ENCODE measurements around the gene HSFY1. TPM values are rescaled to one million over a fixed set of nuclear protein-coding genes. Genes with fewer than 3 reads are reported as not detected.
"Not testable (repeated sequence)": the region's sequence is repeated elsewhere in the genome, so short reads cannot be mapped to it uniquely, and the experiment has no call there.

The HSFY1 gene, protein sequence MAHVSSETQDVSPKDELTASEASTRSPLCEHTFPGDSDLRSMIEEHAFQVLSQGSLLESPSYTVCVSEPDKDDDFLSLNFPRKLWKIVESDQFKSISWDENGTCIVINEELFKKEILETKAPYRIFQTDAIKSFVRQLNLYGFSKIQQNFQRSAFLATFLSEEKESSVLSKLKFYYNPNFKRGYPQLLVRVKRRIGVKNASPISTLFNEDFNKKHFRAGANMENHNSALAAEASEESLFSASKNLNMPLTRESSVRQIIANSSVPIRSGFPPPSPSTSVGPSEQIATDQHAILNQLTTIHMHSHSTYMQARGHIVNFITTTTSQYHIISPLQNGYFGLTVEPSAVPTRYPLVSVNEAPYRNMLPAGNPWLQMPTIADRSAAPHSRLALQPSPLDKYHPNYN
- total RNA-seq: not detected in 2 replicates

DNA sequence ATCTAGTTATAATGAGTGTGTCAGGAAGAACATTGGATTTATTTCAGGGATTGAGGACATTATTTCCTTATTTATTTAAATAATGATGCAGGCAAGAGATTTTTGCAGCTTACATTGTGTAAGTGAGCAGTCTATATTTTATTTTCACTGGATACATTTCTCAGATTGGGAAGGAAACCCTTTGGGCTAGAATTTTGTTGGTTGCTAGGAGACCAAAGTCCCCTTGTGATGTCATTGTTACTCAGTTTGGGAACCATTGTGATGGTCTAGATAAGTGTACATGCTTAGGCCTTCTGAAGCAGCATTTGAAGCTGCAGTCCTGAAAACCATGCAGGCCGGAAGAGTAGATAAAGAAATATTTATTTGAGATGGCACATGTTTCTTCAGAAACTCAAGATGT is at the start of gene HSFY1:
Gene HSFY1 (plus strand): TSS at position 301 of the 400 bp plus-strand sequence. CDS start 68 bp downstream, at position 369.
- intact Hi-C loops (cut with micrococcal nuclease): not testable (repeated sequence)

DNA sequence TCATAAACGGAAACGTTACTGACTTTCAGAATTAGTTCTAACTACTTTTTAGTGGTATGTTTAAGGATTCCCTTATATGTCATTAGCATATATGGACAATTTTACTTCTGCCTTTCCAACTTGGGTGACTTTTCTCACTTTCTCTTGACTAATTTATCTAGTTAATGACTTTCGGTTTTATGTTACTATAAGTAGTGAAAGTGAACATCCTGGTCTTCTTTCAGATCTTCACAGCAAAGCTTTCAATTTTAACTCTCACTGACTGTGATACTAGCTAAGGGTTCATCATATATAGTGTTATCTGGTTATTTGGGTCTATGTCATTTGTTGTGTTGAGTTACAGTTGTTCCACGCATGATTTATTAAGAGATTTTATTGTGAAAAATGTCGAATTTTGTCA is 42.3 kb upstream of the HSFY1 start:
- intact Hi-C loops (cut with micrococcal nuclease): not testable (repeated sequence)

DNA sequence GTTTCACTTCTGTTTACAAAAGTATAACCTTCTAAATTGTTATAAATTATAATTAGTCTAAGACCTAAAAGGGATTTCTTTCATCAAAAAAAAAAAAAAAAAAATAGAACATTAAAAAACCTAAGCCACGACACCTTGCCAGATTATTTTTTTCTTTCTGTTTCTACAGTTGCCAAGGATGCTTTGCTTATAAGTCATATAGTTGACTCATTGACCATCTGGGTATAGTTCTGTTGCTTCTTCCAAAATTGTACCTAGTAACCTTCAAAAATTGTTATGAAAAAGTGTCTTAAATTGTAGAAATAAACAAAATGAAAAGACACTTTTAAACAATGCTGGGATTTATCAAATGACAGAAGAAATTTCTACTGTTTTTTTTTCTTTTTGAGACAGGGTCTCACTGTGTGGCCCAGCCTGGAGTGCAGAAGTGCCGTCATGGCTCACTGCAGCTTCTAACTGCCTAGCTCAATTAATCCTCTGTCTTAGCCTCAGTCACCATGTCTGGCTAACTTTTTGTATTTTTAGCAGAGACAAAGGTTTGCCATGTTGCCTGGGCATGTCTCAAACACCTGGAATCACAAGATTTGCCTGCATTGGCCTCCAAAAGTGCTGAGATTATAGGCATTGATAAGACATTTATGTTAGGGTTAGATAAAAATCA is 15.4 kb upstream of the HSFY1 start:
- intact Hi-C loops (cut with micrococcal nuclease): not testable (repeated sequence)

DNA sequence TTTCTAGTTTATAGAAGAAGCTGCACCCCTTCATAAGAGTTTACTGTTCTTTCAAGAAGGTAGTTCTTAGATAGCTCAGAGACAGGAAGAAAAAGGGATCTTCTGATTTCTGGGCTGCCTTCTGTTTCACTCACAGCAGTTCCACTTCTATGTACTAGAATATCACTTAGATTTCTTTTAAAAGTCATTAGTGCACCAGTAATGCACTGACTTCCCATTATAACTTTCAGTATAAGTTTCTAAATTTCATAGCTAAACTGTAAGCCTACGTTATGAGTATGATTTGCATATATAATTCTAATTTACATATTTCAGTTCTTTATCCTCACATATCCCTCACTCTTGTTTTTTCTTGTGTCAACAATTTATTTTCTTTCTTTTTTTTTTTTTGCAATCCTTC is 7.6 kb upstream of the HSFY1 start:
- intact Hi-C loops (cut with micrococcal nuclease): not testable (repeated sequence)

DNA sequence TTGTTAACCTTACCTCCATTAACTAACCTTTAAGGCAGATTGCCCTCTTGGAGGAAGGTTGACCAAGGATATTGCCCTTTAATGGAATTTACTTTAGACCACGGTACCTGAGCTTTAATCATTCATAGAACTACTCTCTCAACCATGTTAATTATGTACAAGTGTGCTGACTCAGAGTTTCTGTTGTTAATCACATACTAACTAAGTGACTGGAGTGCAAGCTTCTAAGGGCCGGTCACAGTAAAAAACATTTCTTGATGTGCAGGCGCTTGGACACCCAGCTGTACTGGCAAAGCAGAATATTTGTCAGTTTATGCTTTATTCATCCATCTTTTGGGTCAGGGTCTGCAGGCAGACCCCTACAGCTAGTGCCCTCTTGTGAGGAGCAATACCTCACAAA is 6.6 kb downstream of the HSFY1 start:
- intact Hi-C loops (cut with micrococcal nuclease): not testable (repeated sequence)

DNA sequence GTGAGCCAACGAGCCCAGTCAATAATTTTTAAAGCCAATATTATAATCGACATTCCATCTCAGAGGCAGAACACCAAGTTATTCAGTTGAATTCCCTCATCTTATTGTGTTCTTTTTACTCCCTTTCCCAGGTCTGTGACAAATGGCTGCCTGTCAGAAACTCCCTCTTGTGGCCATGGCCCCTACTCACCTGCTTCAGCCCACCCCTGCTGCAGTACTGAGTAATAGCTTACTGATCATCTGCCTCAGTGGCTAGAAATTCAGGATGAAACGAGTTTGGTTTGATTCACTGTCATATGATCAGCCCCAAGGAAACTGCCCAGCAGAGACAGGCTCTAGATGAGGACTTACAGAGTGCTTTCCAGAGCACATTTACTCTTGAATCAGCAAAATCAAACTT is 19.4 kb downstream of the HSFY1 start:
- intact Hi-C loops (cut with micrococcal nuclease): not testable (repeated sequence)

Other genes with a start within 250 kb of the HSFY1 start
- not detected in 2 replicates for gene HSFY2, start 227.0 kb downstream of the HSFY1 start, total RNA-seq